ENCODE results near the gene CKB.

CKB gene

DNA sequence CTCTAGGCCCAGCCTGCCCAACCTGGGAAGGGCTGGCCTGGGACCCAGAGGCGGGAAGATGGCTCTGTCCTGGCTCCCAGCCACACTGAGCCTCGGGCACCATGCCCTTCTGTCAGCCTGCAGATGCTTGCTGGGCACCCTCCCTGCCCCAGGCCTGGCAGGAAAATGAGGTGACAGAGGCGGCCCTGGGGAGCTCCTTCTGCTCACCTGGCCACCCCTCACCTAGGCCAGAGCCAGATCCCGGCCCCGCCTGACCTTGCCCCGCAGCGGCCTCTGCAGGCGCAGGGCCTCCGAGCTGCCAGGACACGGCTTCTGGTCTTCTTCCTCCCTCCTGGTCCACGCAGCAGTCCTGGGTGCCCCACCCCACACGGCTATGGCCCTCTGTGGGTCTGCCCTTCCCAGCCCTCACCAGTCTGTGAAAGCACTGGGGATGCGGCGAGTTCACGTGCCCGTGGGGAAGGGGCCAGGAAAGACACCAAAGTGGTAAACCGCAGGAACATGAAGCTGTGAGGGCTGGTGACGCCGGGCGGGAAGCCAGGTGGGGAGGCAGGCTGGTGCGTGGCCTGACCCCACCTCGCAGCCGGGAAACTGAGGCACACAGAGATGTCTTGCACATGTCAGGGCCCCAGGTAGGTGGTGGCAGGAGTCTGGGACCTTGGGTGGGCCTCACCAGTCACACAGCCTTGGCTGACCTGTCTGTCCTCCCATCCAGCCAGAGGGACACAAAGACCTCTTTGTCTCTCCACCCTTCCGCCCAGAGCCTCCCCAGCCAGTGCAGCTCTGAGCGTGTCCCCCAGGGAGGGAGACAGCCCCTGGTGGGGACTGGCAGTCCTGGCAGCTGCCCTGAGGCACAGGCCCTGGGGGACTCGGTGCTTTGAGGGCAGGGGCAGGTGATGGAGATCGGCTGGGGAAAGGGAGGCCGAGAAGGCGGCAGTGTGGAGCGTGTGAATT is 27.0 kb upstream of the CKB start:
- DNase-seq = no peak

DNA sequence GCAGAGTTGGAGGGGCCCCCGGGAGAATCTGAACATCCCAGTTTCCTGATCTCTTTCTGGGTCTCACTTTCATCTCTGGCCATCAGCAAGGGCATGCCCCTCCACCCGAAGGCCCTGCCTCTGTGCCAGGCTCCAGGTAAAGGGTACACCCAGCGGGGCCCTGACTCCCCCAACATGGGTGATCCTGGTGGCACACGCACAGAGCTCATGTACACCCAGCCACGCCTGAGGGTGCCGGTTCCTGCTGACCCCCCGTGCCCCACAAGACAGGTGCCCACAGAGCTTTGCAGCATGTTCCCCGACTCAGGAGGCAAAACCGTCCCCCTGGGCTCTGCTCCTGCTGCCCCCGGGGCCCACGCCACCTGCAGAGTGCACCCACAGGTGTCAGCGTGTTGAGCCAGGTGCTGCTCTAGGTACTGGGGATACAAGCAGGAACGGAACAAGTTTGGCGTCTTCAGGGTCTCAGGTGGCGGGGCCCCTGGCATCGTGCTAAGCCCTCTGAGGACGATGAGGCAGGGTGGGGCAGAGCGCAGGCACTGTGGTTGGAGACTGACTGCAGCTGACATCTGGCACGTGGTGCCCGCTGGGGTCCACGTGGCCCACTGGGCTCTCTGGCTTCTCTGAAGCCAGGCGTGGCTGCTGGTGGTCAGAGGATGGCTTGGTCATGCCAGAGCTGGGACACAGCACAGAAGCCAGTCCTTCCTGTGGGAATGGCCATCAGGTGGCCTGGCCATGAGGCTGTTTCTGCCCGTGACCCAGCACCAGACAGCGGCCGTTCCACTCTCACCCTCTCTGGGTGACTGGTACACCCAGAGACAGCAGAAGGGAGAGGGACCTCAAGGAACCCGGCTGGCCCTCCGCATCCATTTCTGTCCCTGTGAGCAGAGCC is 26.1 kb upstream of the CKB start:
- DNase-seq = no peak

- no peak for DNase-seq
Observed at GRCh38 chr14:103547941-103548462, 25.4 kb upstream of the CKB start.

DNA sequence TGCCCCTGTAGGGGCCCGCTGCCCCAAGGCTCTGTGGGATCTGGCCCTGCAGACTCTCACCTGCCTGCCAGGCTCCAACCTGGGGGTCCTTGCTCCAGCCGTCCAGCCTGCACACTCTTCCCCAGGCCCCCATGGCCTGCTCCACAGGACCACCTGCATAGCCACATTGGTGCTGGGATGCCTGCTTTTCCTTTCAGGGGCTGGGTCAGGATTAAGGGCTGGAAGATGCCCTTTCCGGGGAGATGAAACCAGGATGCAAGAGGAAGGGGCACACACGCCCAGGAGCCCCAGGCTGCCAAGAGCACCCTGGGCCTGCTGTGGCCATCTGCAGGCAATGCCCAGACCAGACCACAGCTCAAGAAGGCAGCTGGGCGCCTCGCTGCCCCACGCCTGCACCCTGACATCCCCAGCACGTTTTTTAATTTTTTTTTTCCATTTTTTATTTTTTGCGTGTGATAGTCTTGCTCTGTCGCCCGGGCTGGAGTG is 24.9 kb upstream of the CKB start:
- DNase-seq = no peak

GRCh38 chr14:103546652-103547454 is 24.2 kb upstream of the CKB start:
- DNase-seq = peak; percentile 72

DNA sequence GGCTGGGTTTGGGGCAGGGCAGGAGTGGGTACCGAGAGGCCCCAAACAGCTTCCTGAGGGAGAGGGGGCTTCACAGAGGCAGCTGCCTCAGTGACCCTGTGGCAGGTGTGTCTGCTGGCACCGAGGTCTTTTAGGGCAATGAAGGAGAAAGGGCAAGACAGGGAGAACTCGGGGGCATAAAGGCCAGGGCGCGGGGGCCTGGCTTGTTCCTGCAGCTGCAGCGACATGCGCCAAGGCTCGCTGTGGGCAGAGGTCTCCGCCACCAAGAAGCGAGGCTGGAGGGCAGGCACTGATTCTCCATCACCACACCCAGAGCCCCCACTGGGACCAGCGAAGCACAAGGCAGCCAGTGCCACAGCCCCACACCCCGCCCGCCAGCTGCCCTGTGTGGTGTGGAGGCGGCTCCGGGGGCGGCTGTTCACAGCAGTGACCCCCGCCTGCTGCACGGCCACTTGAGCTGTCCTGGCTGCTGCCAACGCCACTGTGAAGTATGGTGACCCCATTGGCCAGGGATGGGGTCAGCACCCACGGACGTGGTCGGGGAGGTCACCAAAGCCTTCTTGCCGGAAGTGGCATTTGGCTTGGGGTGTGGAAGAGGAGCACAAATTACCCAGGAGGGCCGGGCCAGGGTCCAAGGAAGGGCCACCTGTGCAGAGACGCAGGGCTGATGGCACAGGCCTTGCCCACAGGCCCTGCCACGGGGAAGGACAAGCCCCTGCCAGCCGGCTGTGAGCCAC is 23.5 kb upstream of the CKB start:
- no peak for DNase-seq

DNA sequence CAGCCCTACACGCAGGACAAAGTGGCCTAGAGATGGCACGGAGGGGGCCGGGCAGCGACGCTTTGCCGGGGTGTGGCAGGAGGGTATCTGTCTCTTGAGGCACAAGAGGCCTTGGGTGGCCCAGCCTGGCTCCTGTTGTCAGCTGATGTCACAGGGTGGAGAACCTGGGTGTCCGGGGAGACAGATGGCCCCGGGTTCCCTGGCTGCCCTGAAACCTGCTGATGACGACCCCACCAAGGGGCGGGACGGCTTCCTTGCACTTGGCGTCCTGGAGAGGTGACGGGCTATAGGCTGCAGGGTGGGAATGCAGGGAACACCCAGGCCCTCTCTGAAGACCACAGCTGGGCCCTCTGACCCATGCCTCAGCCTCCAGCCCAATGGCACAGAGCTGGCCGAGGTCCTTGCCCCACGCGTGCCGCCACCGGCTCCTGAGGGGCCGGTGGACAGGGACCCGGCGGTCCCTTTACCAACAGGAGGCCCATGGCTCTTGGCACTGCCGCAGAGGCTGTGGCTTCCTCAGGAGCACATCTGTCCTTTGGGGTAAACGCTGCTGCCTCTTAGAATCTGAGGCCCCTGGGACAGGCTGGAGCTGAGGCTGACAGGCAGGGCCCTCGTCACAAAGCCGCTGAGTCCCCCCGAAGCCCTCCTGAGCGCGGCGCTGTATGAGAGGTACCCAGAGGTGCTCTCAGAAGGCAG is 22.7 kb upstream of the CKB start:
- DNase-seq = no peak

- DNase-seq = no peak
Observed at GRCh38 chr14:103544388-103545218, 22.0 kb upstream of the CKB start.

DNA sequence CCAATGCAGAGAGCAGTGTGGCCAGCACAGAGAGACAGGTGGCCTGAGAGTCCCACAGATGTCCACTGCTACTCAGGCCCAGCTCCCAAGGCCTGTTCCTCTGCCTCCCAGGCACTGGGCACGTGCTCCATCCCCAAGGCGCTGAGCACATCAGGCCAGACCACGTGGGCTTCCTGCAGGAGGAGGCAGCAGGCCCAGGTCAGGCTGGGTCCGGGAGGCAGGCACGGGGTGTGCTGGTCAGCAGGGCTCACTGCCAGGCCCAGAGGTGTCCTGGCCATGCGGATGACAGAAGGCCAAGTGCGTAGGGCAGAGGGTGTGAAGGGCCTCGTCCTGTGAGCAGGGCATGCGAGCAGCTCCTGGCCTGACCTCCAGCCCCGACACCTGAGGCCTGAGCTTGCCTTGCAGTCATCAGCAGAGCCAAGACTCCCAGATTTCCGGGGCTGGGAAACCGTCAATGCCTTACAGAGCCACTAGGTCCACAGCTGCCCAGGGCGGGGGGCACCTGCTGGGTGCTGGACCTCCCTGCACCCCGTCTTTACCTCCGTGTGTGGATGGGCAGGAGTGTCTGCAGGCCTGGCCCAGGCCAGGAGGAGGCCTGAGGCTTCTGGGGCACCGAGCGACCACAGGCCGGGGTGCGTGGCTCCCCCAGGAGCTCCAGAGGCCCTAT is 21.2 kb upstream of the CKB start:
- no peak for DNase-seq

- DNase-seq = no peak
Observed at GRCh38 chr14:103543140-103543539, 20.5 kb upstream of the CKB start.

GRCh38 chr14:103542605-103543088 is 20.0 kb upstream of the CKB start:
- DNase-seq = no peak

- DNase-seq = no peak
Observed at GRCh38 chr14:103541709-103542604, 19.3 kb upstream of the CKB start.

DNA sequence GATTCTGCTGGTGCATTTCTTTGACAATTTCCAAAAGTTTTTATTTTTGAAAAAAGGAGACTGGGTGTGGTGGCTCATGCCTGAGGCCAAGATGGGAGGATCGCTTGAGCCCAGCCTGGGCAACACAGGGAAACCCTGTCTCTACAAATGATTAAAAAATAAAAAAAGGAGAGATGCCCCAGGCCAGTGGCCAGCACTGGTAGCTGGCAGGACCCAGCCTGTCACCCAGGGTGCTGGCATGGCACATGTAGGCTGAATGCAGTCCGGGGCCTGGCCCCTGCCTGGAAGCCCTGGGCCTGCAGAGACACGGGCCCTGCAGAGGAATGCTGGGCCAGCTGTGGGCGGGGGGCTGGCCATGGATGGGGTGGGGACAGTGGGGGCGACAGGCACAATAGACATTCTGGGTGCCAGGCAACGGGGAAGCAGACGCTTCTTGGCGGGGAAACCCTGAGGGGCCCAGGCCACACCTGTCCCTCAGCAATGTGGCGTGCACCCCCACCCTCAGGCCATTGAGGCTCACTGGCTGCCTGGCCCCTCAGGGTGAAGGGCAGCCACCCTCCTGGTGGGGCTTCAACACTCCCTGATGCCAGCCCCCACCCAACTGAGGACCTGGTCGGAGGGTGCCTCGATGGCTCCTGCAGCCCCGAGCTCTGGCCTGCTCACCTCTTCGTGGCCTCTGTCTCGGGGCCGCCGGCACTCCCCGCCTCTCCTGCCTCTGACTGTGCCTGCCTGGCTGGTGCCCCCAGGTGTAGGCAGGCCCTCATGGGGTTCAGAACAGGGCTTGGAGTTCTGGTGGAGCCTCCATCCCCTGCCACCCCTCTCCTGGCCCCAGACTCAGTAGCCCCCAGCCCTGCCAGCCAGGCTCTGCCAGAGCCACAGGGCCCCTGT is 18.4 kb upstream of the CKB start:
- no peak for DNase-seq

DNA sequence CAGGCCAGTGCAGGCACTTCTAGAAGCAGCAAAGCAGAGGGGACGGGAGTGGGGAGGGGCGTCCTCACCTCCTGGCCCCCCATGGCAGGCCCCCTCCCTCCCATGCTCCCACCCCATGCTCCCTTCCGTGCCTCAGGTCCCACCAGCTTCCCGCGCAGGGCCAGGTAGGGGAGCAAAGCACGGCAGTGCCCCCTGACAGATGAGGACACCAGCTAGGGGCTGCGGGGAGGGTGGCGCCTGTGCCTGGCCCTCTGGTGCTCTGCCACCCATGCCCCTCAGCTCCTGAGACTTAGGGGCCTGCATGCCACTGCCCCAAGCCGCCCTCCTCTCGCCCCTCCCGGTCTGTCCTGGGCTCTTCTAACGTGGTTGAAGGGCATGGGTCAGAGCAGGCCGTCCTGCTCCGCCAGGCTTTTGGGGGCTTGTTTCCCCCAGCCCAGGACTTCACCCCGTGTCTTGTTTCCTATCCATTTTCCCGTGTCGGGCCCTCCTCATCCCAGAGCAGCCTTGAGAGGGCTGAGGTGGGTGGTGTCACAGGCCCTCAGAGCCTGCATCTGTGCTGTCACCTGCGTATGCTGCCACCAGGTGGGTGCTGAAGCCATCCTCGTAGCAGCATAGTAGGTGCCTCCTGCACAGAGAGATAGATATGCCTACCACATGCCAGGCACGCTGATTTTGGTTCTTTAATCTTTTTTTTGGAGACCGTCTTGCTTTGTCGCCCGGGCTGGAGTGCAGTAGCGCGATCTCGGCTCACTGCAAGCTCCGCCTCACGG is 16.6 kb upstream of the CKB start:
- no peak for DNase-seq

DNA sequence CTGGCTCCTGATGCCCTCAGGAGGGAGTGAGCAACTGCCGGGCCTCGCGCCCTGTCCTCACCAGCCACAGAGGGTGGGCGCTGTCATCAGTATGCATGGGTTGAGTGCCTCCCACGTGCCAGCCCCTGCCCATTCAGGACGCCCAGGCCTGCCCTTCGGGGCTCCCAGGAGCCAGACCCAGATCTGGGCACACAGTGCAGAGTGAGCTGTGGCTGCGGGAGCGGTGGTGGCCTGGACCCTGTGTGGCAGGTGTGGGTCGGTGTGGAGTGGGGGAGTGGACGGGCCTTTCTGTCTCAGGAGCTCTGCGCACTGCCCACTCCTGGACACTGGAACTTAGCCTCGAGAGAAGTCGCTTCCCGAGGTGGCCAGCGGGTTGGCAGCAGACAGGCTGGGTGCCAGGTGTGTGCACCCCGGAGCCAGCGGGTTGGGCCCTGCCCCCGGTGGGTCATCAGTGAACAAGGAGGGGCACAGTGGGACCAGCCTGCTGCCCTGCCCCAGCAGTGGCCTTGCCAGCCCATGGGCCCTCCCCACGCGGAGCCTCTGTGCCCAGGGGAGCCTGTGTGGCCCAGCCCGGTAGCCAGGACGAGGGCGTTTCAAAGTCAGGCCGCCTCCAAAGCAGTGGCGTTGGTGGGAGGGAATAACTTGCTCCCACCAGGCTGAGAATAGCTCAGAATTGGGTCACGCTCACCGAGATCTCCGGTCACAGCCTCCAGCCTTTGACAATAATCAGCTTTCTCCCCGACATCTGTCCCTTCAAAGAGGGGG is 15.8 kb upstream of the CKB start:
- DNase-seq = no peak
